ENCODE data around the gene GRAMD1B.

GRAMD1B gene

DNA sequence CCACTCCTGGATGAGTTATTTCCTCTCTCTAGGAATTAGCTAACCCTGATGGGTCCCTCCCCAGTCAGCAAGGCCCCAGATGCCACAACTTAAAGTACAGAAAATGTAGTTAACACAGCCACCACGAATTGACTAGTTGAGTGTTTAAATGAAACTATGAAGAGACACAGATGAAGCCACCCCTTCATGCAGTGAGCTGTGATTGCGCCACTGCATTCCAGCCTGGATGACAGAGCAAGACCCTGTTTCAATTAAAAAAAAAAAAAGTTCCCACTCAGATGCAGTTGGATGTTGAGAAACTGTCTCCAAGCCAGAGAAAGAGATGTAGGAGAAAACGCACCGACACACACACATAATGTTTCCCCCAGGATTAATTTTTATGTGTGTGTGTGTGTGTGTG is 171.1 kb downstream of the GRAMD1B start:
- Histone ChIP-seq H3K27ac (replicated peaks) (no peak overlapping the region), H3K27me3 (ENCODE audit: insufficient read depth, poor library complexity, severe bottlenecking) (no peaks in the 10 kb centered on the region)
- DNase-seq (ENCODE audit: low read depth in 1 of 2, low spot score in 1 of 2) = no peak

DNA sequence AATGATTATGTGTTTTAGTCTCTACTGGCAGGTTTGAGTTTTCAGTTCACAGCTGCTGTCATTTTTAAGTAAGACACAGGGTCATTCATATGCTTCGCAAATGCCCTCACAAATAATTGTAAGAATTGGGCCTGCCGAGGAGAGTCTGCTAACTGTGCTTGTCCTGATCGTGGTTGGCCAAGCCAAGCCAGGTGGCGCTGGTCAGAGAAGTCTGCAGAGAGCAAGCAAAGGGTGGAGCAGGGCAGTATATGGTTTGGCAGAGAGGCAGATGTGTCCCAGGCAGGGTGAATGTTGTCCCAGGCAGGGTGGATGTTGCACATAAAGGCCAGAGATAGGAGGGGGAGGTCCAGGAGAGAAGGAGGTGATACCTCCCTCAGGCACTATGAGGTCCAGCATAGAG is 171.7 kb downstream of the GRAMD1B start:
- TF ChIP-seq, protein P1, sequence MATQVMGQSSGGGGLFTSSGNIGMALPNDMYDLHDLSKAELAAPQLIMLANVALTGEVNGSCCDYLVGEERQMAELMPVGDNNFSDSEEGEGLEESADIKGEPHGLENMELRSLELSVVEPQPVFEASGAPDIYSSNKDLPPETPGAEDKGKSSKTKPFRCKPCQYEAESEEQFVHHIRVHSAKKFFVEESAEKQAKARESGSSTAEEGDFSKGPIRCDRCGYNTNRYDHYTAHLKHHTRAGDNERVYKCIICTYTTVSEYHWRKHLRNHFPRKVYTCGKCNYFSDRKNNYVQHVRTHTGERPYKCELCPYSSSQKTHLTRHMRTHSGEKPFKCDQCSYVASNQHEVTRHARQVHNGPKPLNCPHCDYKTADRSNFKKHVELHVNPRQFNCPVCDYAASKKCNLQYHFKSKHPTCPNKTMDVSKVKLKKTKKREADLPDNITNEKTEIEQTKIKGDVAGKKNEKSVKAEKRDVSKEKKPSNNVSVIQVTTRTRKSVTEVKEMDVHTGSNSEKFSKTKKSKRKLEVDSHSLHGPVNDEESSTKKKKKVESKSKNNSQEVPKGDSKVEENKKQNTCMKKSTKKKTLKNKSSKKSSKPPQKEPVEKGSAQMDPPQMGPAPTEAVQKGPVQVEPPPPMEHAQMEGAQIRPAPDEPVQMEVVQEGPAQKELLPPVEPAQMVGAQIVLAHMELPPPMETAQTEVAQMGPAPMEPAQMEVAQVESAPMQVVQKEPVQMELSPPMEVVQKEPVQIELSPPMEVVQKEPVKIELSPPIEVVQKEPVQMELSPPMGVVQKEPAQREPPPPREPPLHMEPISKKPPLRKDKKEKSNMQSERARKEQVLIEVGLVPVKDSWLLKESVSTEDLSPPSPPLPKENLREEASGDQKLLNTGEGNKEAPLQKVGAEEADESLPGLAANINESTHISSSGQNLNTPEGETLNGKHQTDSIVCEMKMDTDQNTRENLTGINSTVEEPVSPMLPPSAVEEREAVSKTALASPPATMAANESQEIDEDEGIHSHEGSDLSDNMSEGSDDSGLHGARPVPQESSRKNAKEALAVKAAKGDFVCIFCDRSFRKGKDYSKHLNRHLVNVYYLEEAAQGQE (IDR thresholded peaks at IDR 0.05; ENCODE audit: insufficient replicate concordance, low read depth) = no peak
- no peak for TF ChIP-seq GABPA (IDR thresholded peaks at IDR 0.05; ENCODE audit: low read depth)
- no peak overlapping the region for H3K4me3 ChIP-seq (replicated peaks; ENCODE audit: insufficient read depth, low read length)

More for the DNA sequence above, 171.1 kb downstream of the GRAMD1B start:
- TF ChIP-seq POLR2AphosphoS5 (IDR thresholded peaks at IDR 0.05; ENCODE audit: low read depth) = no peak
- no peak for TF ChIP-seq CTCF (IDR thresholded peaks at IDR 0.05; ENCODE audit: insufficient read depth, low read length)
- TF ChIP-seq SPI1 (IDR thresholded peaks at IDR 0.05; ENCODE audit: borderline replicate concordance, low read depth) = no peak
- TF ChIP-seq GABPA (IDR thresholded peaks at IDR 0.05; ENCODE audit: low read depth) = no peak
- TF ChIP-seq, protein P1 (IDR thresholded peaks at IDR 0.05; ENCODE audit: insufficient replicate concordance, low read depth) = no peak
- H3K4me3 ChIP-seq (replicated peaks; ENCODE audit: insufficient read depth, low read length) = no peak overlapping the region

GRCh38 chr11:123603666-123604065 is 173.6 kb downstream of the GRAMD1B start:
- Histone ChIP-seq H3K4me3 (replicated peaks; ENCODE audit: insufficient read depth, low read length) (no peak overlapping the region), H3K27ac (replicated peaks) (no peak overlapping the region), H3K27me3 (ENCODE audit: insufficient read depth, poor library complexity, severe bottlenecking) (no peaks in the 10 kb centered on the region)
- DNase-seq (ENCODE audit: low read depth in 1 of 2, low spot score in 1 of 2) = no peak
- no peak for TF ChIP-seq SPI1 (IDR thresholded peaks at IDR 0.05; ENCODE audit: borderline replicate concordance, low read depth)
- TF ChIP-seq CTCF (IDR thresholded peaks at IDR 0.05; ENCODE audit: insufficient read depth, low read length) = no peak
- TF ChIP-seq GABPA (IDR thresholded peaks at IDR 0.05; ENCODE audit: low read depth) = no peak
- TF ChIP-seq, protein P1 (IDR thresholded peaks at IDR 0.05; ENCODE audit: insufficient replicate concordance, low read depth) = no peak
- TF ChIP-seq POLR2AphosphoS5 (IDR thresholded peaks at IDR 0.05; ENCODE audit: low read depth) = no peak

More for the DNA sequence above, 171.7 kb downstream of the GRAMD1B start:
- no peak for DNase-seq (ENCODE audit: low read depth in 1 of 2, low spot score in 1 of 2)
- Histone ChIP-seq H3K27ac (replicated peaks) (no peak overlapping the region), H3K27me3 (ENCODE audit: insufficient read depth, poor library complexity, severe bottlenecking) (no peaks in the 10 kb centered on the region)
